Stimulated activated CD4-positive, alpha-beta T cell treated with anti-CD3 and anti-CD28 coated beads, Interleukin-2, amount 100 ng/mL, for 48 hours (primary cell): ENCODE results near the gene PAX5.

Experiments used
- DNase-seq, 2 donors: peaks; one replicate each; pipeline ENCODE4 v3.0.0-alpha.2; 2020

Gene PAX5

GRCh38 chr9:36847781-36848673 is 186.0 kb downstream of the PAX5 start:
- no peak for DNase-seq

- no peak for DNase-seq
Measured at GRCh38 chr9:36846621-36847020, 187.4 kb downstream of the PAX5 start.

GRCh38 chr9:36845844-36846243 is 188.2 kb downstream of the PAX5 start:
- no peak for DNase-seq

- no peak for DNase-seq
Measured at GRCh38 chr9:36844961-36845360, 189.1 kb downstream of the PAX5 start.

GRCh38 chr9:36843964-36844363 is 190.1 kb downstream of the PAX5 start:
- DNase-seq: no peak

GRCh38 chr9:36842560-36843530 is 191.2 kb downstream of the PAX5 start:
- DNase-seq: no peak

- DNase-seq: no peak
Measured at GRCh38 chr9:36840898-36841536, 193.1 kb downstream of the PAX5 start.

- no peak for DNase-seq
Measured at GRCh38 chr9:36839131-36839885, 194.8 kb downstream of the PAX5 start.

GRCh38 chr9:36837431-36838405 is 196.3 kb downstream of the PAX5 start:
- no peak for DNase-seq

- DNase-seq: no peak
Measured at GRCh38 chr9:36836486-36836885, 197.6 kb downstream of the PAX5 start.

- no peak for DNase-seq
Measured at GRCh38 chr9:36835271-36835996, 198.6 kb downstream of the PAX5 start.

- no peak for DNase-seq
Measured at GRCh38 chr9:36834736-36835135, 199.3 kb downstream of the PAX5 start.

GRCh38 chr9:36833954-36834353 is 200.1 kb downstream of the PAX5 start:
- DNase-seq: no peak

GRCh38 chr9:36832164-36832795 is 201.8 kb downstream of the PAX5 start:
- no peak for DNase-seq

- DNase-seq: no peak
Measured at GRCh38 chr9:36831381-36832161, 202.5 kb downstream of the PAX5 start.

GRCh38 chr9:36828611-36829013 is 205.5 kb downstream of the PAX5 start:
- no peak for DNase-seq

- DNase-seq: no peak
Measured at GRCh38 chr9:36827593-36827992, 206.5 kb downstream of the PAX5 start.

GRCh38 chr9:36826581-36826980 is 207.5 kb downstream of the PAX5 start:
- DNase-seq: no peak

GRCh38 chr9:36825179-36825578 is 208.9 kb downstream of the PAX5 start:
- no peak for DNase-seq
